Mesodermal cell (in vitro differentiated cells): ENCODE results near the gene SZT2.

ENCODE experiments used
- H3K27ac ChIP-seq: 2 replicates; pipeline ENCODE4 v1.7.0; 2013; ENCODE audit warnings: mild to moderate bottlenecking, low read depth, low read length, moderate library complexity; ENCODE audit not compliant: severe bottlenecking
- H3K36me3 ChIP-seq: 2 replicates; pipeline ENCODE4 v1.7.1; 2013; ENCODE audit warnings: mild to moderate bottlenecking, low read length, moderate library complexity; ENCODE audit not compliant: control insufficient read depth, insufficient read depth
- H3K4me1 ChIP-seq: one replicate; pipeline ENCODE4 v1.7.1; 2013; ENCODE audit warnings: mild to moderate bottlenecking, low read length; ENCODE audit not compliant: insufficient read depth, control insufficient read depth, poor library complexity, severe bottlenecking
- H3K4me3 ChIP-seq: 2 replicates; pipeline ENCODE4 v1.7.0; 2013; ENCODE audit warnings: low read length, control low read depth, mild to moderate bottlenecking; ENCODE audit not compliant: insufficient read depth, poor library complexity, severe bottlenecking; ENCODE audit errors: extremely low read depth
- H3K9me3 ChIP-seq: 2 replicates; pipeline ENCODE4 v1.7.1; 2013; ENCODE audit warnings: mild to moderate bottlenecking, low read length, moderate library complexity; ENCODE audit not compliant: control insufficient read depth
- WGBS, 2 experiments: methylation state at CpG; one replicate each; pipeline ENCODE4 v1.1.5; 2013; ENCODE audit warnings: missing lambda C conversion rate in 2 of 2; ENCODE audit not compliant: insufficient coverage in 2 of 2; 5-methylcytosine and 5-hydroxymethylcytosine counted together

The SZT2 gene

DNA sequence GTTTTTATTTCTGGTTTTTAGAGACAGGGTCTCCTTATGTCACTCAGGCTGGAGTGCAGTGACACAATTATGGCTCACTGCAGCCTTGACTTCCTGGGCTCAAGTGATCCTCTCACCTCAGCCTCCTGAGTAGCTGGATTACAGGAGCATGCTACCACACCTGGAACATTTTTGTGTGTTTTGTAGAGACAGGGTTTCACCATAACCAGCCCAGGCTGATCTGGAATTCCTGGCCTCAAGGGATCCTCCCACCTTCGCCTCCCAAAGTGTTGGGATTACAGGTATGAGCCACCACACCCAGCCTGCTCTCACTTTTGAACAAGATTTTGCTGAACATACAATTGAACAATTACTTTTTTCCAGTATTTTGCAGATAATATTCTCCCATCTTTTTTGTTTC lies 88.0 kb downstream of the SZT2 start:
- WGBS, 2 experiments = 100% methylated on average over 1 of the region's 1 CpG
- Histone ChIP-seq H3K4me1 (peaks cover 23% of the 10 kb centered on the region), H3K4me3 (no peak overlapping the region), H3K27ac (no peak overlapping the region), H3K9me3 (peaks cover 20% of the 10 kb centered on the region), H3K36me3 (no peaks in the 10 kb centered on the region)

DNA sequence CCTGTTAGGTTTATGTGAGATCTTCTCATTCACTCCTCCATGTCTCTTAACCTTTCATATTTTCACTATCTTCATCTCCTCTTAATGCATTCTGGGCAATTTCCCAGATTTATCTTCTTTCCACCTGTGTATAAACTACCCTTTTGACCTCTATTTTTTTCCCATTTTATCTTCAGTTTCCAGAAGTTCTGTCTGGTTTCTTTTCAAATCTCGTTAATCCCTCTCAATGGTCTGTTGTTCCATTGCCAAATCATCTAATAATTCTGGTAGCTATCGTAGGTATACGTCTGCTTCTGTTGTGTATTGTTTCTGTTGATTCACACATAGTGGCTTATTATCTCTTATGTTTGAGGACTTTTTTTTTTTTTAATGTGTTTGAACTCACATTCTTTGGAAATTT lies 89.7 kb downstream of the SZT2 start:
- Histone ChIP-seq H3K4me3 (no peak overlapping the region), H3K27ac (no peak overlapping the region), H3K36me3 (no peaks in the 10 kb centered on the region), H3K9me3 (peaks cover 20% of the 10 kb centered on the region), H3K4me1 (peaks cover 12% of the 10 kb centered on the region)
- WGBS, 2 experiments = 100% methylated on average over 1 of the region's 3 CpGs; no CpG with 5 or more reads in 1 of the 2 experiments

GRCh38 chr1:43481491-43481890 lies 91.8 kb downstream of the SZT2 start:
- Histone ChIP-seq H3K27ac (no peak overlapping the region), H3K4me1 (peaks cover under 1% of the 10 kb centered on the region), H3K36me3 (no peaks in the 10 kb centered on the region), H3K4me3 (no peak overlapping the region), H3K9me3 (peaks cover 19% of the 10 kb centered on the region)
- no CpG with 5 or more reads among the region's 2 CpGs for WGBS, 2 experiments

DNA sequence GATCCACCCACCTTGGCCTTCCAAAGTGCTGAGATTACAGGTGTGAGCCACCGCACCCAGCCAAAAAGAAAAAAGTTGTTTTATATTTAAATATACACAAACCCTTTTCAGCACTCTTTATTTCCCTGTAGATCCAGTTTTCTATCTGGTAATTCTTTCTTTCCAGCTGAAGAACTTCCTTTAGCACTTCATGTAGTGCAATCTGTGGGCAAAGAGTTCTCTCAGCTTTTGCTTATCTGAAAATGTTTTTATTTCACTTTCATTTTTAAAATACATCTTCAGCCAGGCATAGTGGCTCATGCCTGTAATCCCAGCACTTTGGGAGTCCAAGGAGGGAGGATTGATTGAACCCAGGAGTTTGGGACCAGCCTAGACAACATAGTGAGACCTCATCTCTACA lies 92.5 kb downstream of the SZT2 start:
- no peak overlapping the region for H3K27ac ChIP-seq
- WGBS, 2 experiments = no CpG with 5 or more reads among the region's 1 CpG
- H3K36me3 ChIP-seq = no peaks in the 10 kb centered on the region
- H3K9me3 ChIP-seq = peaks cover 12% of the 10 kb centered on the region
- H3K4me1 ChIP-seq = no peaks in the 10 kb centered on the region
- no peak overlapping the region for H3K4me3 ChIP-seq

GRCh38 chr1:43484367-43484766 lies 94.7 kb downstream of the SZT2 start:
- H3K27ac ChIP-seq = no peak overlapping the region
- H3K4me1 ChIP-seq = no peaks in the 10 kb centered on the region
- H3K9me3 ChIP-seq = peaks cover 7% of the 10 kb centered on the region
- no peak overlapping the region for H3K4me3 ChIP-seq
- H3K36me3 ChIP-seq = no peaks in the 10 kb centered on the region
- 88 to 100% methylated on average over 1 of the region's 2 CpGs for WGBS, 2 experiments

DNA sequence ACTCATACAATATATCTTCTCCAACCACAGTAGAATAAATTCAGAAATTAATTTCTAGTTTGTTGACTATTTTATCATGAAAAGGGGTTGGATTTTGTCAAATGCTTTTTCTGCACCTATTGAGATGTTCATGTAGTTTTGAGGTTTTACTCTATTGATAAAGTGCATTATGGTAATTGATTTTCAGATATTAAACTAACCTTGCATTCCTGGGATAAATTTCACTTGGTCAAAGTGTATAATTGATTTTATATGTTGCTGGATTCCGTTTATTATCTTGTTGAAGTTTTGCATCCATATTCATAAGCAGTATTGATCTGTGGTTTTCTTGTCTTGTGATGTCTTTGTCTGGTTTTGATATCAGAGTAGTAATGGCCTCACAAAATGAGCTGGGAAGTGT lies 98.5 kb downstream of the SZT2 start:
- Histone ChIP-seq H3K9me3 (peaks cover 21% of the 10 kb centered on the region), H3K4me3 (no peak overlapping the region), H3K27ac (no peak overlapping the region), H3K36me3 (no peaks in the 10 kb centered on the region), H3K4me1 (no peaks in the 10 kb centered on the region)
- 60% methylated on average over 1 of the region's 1 CpG; no CpG with 5 or more reads in 1 of the 2 experiments for WGBS, 2 experiments

DNA sequence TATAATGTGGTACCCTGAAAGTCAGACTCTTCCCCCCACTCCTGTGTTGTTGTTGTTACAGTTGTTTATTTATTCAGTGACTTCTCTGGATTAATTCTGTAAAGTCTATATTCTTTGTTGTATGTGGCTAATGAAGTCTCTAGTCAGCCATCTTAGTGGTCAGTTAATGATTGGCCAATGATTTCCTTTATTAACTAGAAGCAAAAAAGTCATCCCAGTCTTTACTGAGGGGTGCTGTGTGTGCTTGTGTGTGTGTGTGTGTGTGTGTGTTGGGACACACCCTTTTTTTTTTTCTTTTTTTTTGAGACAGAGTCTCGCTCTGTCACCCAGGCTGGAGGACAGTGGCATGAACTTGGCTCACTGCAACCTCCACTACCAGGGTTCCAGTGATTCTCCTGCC lies 101.4 kb downstream of the SZT2 start:
- peaks cover 8% of the 10 kb centered on the region for H3K4me1 ChIP-seq
- WGBS, 2 experiments = 71 to 86% methylated on average over 1 of the region's 1 CpG
- peaks cover 21% of the 10 kb centered on the region for H3K9me3 ChIP-seq
- no peaks in the 10 kb centered on the region for H3K36me3 ChIP-seq
- H3K27ac ChIP-seq = no peak overlapping the region
- no peak overlapping the region for H3K4me3 ChIP-seq

GRCh38 chr1:43492826-43493225 lies 103.1 kb downstream of the SZT2 start:
- H3K4me3 ChIP-seq = no peak overlapping the region
- no peaks in the 10 kb centered on the region for H3K36me3 ChIP-seq
- no peak overlapping the region for H3K27ac ChIP-seq
- H3K4me1 ChIP-seq = peaks cover 8% of the 10 kb centered on the region
- H3K9me3 ChIP-seq = peaks cover 18% of the 10 kb centered on the region
- 92 to 100% methylated on average over 2 of the region's 2 CpGs for WGBS, 2 experiments

- 44% methylated on average over 7 to 9 of the region's 11 CpGs for WGBS, 2 experiments
- Histone ChIP-seq H3K4me3 (no peak overlapping the region), H3K9me3 (peaks cover 14% of the 10 kb centered on the region), H3K27ac (peak overlapping the region; percentile 66), H3K4me1 (peaks cover 8% of the 10 kb centered on the region), H3K36me3 (no peaks in the 10 kb centered on the region)
Observed at GRCh38 chr1:43493661-43494450, 104.2 kb downstream of the SZT2 start.

DNA sequence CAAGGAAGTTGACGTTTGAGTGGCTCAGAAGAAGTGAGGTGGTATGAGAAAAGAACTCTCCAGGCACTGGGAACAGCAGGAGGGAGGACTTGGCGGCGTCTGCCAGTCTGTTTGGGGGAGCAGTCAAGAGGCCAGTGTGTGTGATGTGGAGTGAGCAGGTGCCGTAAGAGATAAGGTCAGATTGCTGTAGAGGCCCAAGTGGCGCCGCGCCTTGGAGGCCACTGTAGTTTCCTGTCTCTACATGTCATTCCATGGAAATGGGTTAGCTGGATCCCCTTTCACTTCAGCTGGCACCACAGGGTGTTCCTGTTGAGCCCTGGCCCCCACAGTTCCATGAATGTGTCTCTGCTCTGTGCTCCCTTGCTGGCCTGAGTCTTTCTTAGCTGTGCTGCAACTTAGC lies 105.5 kb downstream of the SZT2 start:
- H3K4me1 ChIP-seq = peaks cover 8% of the 10 kb centered on the region
- H3K9me3 ChIP-seq = peaks cover 14% of the 10 kb centered on the region
- H3K27ac ChIP-seq = no peak overlapping the region
- no peak overlapping the region for H3K4me3 ChIP-seq
- H3K36me3 ChIP-seq = no peaks in the 10 kb centered on the region
- 89 to 93% methylated on average over 6 to 7 of the region's 7 CpGs for WGBS, 2 experiments

DNA sequence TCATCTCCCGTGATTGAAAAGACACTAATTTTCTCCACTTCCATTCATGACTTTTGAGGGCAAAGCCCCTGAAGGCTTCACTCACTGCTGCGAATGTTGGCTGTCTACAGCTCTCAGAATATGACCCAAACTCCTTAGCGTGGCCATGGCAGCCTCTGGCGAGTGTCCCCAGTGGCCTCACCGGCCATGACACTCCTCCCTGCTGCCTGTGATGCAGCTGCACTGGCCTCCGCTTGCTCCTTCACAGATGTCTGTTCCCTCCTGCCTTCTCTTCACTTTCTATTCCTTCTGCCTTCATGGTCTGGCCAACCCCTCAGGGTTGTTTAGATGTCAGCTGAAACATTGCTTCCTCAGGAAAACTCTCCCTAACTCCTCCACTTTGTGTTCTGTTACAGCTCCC lies 110.2 kb downstream of the SZT2 start:
- Histone ChIP-seq H3K4me1 (no peaks in the 10 kb centered on the region), H3K36me3 (no peaks in the 10 kb centered on the region), H3K9me3 (no peaks in the 10 kb centered on the region), H3K4me3 (no peak overlapping the region), H3K27ac (no peak overlapping the region)
- 71 to 79% methylated on average over 5 of the region's 6 CpGs for whole genome bisulfite sequencing, 2 experiments
